Stomach smooth muscle (tissue), 2 donors: ENCODE data around the gene GREB1.

Experiments used
- H3K27ac ChIP-seq: one replicate; pipeline ENCODE4 v1.7.0; 2013; ENCODE audit warnings: mild to moderate bottlenecking, low read length, inconsistent platforms
- H3K27me3 ChIP-seq, 2 donors: one replicate each; pipeline ENCODE4 v1.7.0; 2013; ENCODE audit warnings: low read length in 2 of 2; ENCODE audit not compliant: insufficient read depth in 2 of 2, control insufficient read depth in 1 of 2
- H3K36me3 ChIP-seq, 2 donors: one replicate each; pipeline ENCODE4 v1.7.0; 2013; ENCODE audit warnings: low read length in 2 of 2; ENCODE audit not compliant: control insufficient read depth in 2 of 2, insufficient read depth in 2 of 2
- H3K4me1 ChIP-seq: one replicate; pipeline ENCODE4 v1.7.0; 2013; ENCODE audit warnings: low read length; ENCODE audit not compliant: control insufficient read depth, insufficient read depth
- H3K4me3 ChIP-seq, 2 donors: one replicate each; pipeline ENCODE4 v1.7.0; 2013; ENCODE audit warnings: low read length in 2 of 2
- H3K9ac ChIP-seq, 2 donors: one replicate each; pipeline ENCODE4 v1.7.0; 2013; ENCODE audit warnings: low read length in 2 of 2, mild to moderate bottlenecking in 1 of 2
- H3K9me3 ChIP-seq, 2 donors: one replicate each; pipeline ENCODE4 v1.7.0; 2013; ENCODE audit warnings: low read length in 2 of 2; ENCODE audit not compliant: control insufficient read depth in 2 of 2
- donor health status: healthy.
- donor health status: Pancreatic carcinoma.

GREB1 gene

GRCh38 chr2:11564816-11565567 lies 31.1 kb downstream of the GREB1 start:
- Histone ChIP-seq H3K4me3 (no peak overlapping the region), H3K9ac (no peak overlapping the region), H3K9me3 (no peaks in the 10 kb centered on the region), H3K27me3 (no peaks in the 10 kb centered on the region), H3K27ac (no peak overlapping the region), H3K4me1 (no peaks in the 10 kb centered on the region), H3K36me3 (no peaks in the 10 kb centered on the region)

GRCh38 chr2:11566383-11566782 lies 32.5 kb downstream of the GREB1 start:
- H3K36me3 ChIP-seq = no peaks in the 10 kb centered on the region
- no peak overlapping the region for H3K4me3 ChIP-seq
- no peak overlapping the region for H3K27ac ChIP-seq
- H3K9me3 ChIP-seq = no peaks in the 10 kb centered on the region
- H3K27me3 ChIP-seq = no peaks in the 10 kb centered on the region
- no peak overlapping the region for H3K9ac ChIP-seq
- H3K4me1 ChIP-seq = no peaks in the 10 kb centered on the region

GRCh38 chr2:11567631-11568031 lies 33.8 kb downstream of the GREB1 start:
- Histone ChIP-seq H3K4me3 (no peak overlapping the region), H3K9ac (no peak overlapping the region), H3K9me3 (no peaks in the 10 kb centered on the region), H3K27ac (no peak overlapping the region), H3K4me1 (no peaks in the 10 kb centered on the region), H3K36me3 (no peaks in the 10 kb centered on the region), H3K27me3 (no peaks in the 10 kb centered on the region)

GRCh38 chr2:11568436-11568835 lies 34.6 kb downstream of the GREB1 start:
- H3K27me3 ChIP-seq = no peaks in the 10 kb centered on the region
- peaks cover 5% of the 10 kb centered on the region for H3K4me1 ChIP-seq
- no peak overlapping the region for H3K4me3 ChIP-seq
- H3K27ac ChIP-seq = no peak overlapping the region
- no peaks in the 10 kb centered on the region for H3K36me3 ChIP-seq
- H3K9ac ChIP-seq = no peak overlapping the region
- no peaks in the 10 kb centered on the region for H3K9me3 ChIP-seq

- Histone ChIP-seq H3K9me3 (no peaks in the 10 kb centered on the region), H3K4me3 (no peak overlapping the region), H3K27ac (no peak overlapping the region), H3K4me1 (peaks cover 17% of the 10 kb centered on the region), H3K36me3 (no peaks in the 10 kb centered on the region), H3K27me3 (no peaks in the 10 kb centered on the region), H3K9ac (no peak overlapping the region)
Observed at GRCh38 chr2:11569636-11570035, 35.8 kb downstream of the GREB1 start.

- no peak overlapping the region for H3K27ac ChIP-seq
Observed at GRCh38 chr2:11571170-11571569, 37.3 kb downstream of the GREB1 start.

GRCh38 chr2:11572996-11573395 lies 39.2 kb downstream of the GREB1 start:
- no peaks in the 10 kb centered on the region for H3K27me3 ChIP-seq
- no peak overlapping the region for H3K27ac ChIP-seq
- no peak overlapping the region for H3K4me3 ChIP-seq
- H3K4me1 ChIP-seq = peaks cover 23% of the 10 kb centered on the region
- H3K9me3 ChIP-seq = no peaks in the 10 kb centered on the region
- H3K36me3 ChIP-seq = no peaks in the 10 kb centered on the region
- no peak overlapping the region for H3K9ac ChIP-seq

More at GRCh38 chr2:11571170-11571569, 37.3 kb downstream of the GREB1 start:
- Histone ChIP-seq H3K9ac (no peak overlapping the region), H3K4me3 (no peak overlapping the region), H3K36me3 (no peaks in the 10 kb centered on the region), H3K9me3 (no peaks in the 10 kb centered on the region), H3K27me3 (no peaks in the 10 kb centered on the region), H3K4me1 (peaks cover 23% of the 10 kb centered on the region)

GRCh38 chr2:11573418-11574175 lies 39.8 kb downstream of the GREB1 start:
- no peaks in the 10 kb centered on the region for H3K27me3 ChIP-seq
- no peak overlapping the region for H3K4me3 ChIP-seq
- peak overlapping the region in 1 of 2 donors; percentile 14 for H3K9ac ChIP-seq
- no peaks in the 10 kb centered on the region for H3K9me3 ChIP-seq
- peak overlapping the region; percentile 70 for H3K27ac ChIP-seq
- peaks cover 23% of the 10 kb centered on the region for H3K4me1 ChIP-seq
- H3K36me3 ChIP-seq = no peaks in the 10 kb centered on the region

- Histone ChIP-seq H3K4me3 (no peak overlapping the region), H3K9ac (peak overlapping the region in 1 of 2 donors; percentile 21), H3K27me3 (no peaks in the 10 kb centered on the region), H3K36me3 (no peaks in the 10 kb centered on the region), H3K4me1 (peaks cover 23% of the 10 kb centered on the region), H3K27ac (peak overlapping the region; percentile 70), H3K9me3 (no peaks in the 10 kb centered on the region)
Observed at GRCh38 chr2:11574176-11575046, 40.6 kb downstream of the GREB1 start.

- Histone ChIP-seq H3K9ac (no peak overlapping the region), H3K36me3 (no peaks in the 10 kb centered on the region), H3K9me3 (no peaks in the 10 kb centered on the region), H3K4me1 (peaks cover 23% of the 10 kb centered on the region), H3K27me3 (no peaks in the 10 kb centered on the region), H3K27ac (no peak overlapping the region), H3K4me3 (no peak overlapping the region)
Observed at GRCh38 chr2:11576398-11576797, 42.6 kb downstream of the GREB1 start.
